ENCODE data around the gene MYH6. TPM values are rescaled to one million over a fixed set of nuclear protein-coding genes. Genes with fewer than 3 reads are reported as not detected.
A peak's percentile ranks its signal among the peaks of the same experiment; 100 is the strongest.
"Not testable (repeated sequence)": the region's sequence is repeated elsewhere in the genome, so short reads cannot be mapped to it uniquely, and the experiment has no call there.

The MYH6 gene
- under 1 TPM; 0.07 to 0.08 TPM for total RNA-seq

- ChIA-PET CTCF (no interaction called here), POLR2A (no interaction called here)
- Mint-ChIP-seq H3K4me3 (no peak within 1 kb of the TSS), H3K9me3 (no peaks in the 10 kb centered on the region), H3K27me3 (no peaks in the 10 kb centered on the region), H3K36me3 (ENCODE audit: low read depth) (no peaks in the 10 kb centered on the region), H3K4me1 (no peaks in the 10 kb centered on the region), H3K27ac (no peak within 1 kb of the TSS)
- DNase-seq, result no peak
Measured at GRCh38 chr14:23407516-23408306, at the start of gene MYH6. MYH6 (minus strand) TSS chr14:23408273; CDS start chr14:23407223, 1,050 bp downstream.

- H3K36me3 Mint-ChIP-seq (ENCODE audit: low read depth); DNase-seq; H3K9me3 Mint-ChIP-seq; H3K4me1 Mint-ChIP-seq; H3K4me3 Mint-ChIP-seq; H3K27ac Mint-ChIP-seq: not testable (repeated sequence)
- ChIA-PET POLR2A (interaction anchor here (0.6 kb wide), 1 partner anchor 102 kb away, joined by 3 read pairs; no protein-coding TSS in a partner anchor), CTCF (interaction anchor here (0.7 to 1.0 kb wide), 2 partner anchors 9 to 11 kb away, joined by 3 to 5 read pairs; no protein-coding TSS in a partner anchor)
- peaks cover 33% of the 10 kb centered on the region for H3K27me3 Mint-ChIP-seq
Measured at GRCh38 chr14:23456883-23457586, 49.0 kb upstream of the MYH6 start.

GRCh38 chr14:23454445-23454856, 46.4 kb upstream of the MYH6 start:
- Mint-ChIP-seq H3K4me3 (no peak overlapping the region), H3K9me3 (no peaks in the 10 kb centered on the region), H3K27ac (no peak overlapping the region), H3K4me1 (no peaks in the 10 kb centered on the region), H3K36me3 (ENCODE audit: low read depth) (no peaks in the 10 kb centered on the region), H3K27me3 (peaks cover 23% of the 10 kb centered on the region)
- ChIA-PET CTCF (interaction anchor here (1.2 kb wide), 1 partner anchor 13 kb away, joined by 3 read pairs; no protein-coding TSS in a partner anchor), POLR2A (no interaction called here)
- no peak for DNase-seq

- Mint-ChIP-seq H3K9me3 (no peaks in the 10 kb centered on the region), H3K27me3 (peaks cover 14% of the 10 kb centered on the region), H3K27ac (no peak overlapping the region), H3K36me3 (ENCODE audit: low read depth) (no peaks in the 10 kb centered on the region), H3K4me1 (peaks cover 9% of the 10 kb centered on the region), H3K4me3 (no peak overlapping the region)
- ChIA-PET POLR2A (no interaction called here), CTCF (no interaction called here)
- no peak for DNase-seq
Measured at GRCh38 chr14:23452237-23452636, 44.2 kb upstream of the MYH6 start.

GRCh38 chr14:23450379-23450778, 42.3 kb upstream of the MYH6 start:
- Mint-ChIP-seq H3K4me3 (no peak overlapping the region), H3K9me3 (no peaks in the 10 kb centered on the region), H3K27me3 (peaks cover 8% of the 10 kb centered on the region), H3K4me1 (peaks cover 14% of the 10 kb centered on the region), H3K36me3 (ENCODE audit: low read depth) (no peaks in the 10 kb centered on the region), H3K27ac (no peak overlapping the region)
- POLR2A ChIA-PET, result no interaction called here
- no peak for DNase-seq
- CTCF ChIA-PET, result no interaction called here

- Mint-ChIP-seq H3K4me3 (no peak overlapping the region), H3K36me3 (ENCODE audit: low read depth) (no peaks in the 10 kb centered on the region), H3K27ac (no peak overlapping the region), H3K4me1 (peaks cover 14% of the 10 kb centered on the region), H3K27me3 (peaks cover 5% of the 10 kb centered on the region), H3K9me3 (no peaks in the 10 kb centered on the region)
- ChIA-PET POLR2A (no interaction called here), CTCF (interaction anchor here (1.1 to 1.5 kb wide), 2 partner anchors 19 to 29 kb away, joined by 3 read pairs; no protein-coding TSS in a partner anchor)
- no peak for DNase-seq
Measured at GRCh38 chr14:23449314-23449713, 41.2 kb upstream of the MYH6 start.

GRCh38 chr14:23447361-23448350, 39.6 kb upstream of the MYH6 start:
- Mint-ChIP-seq H3K4me1 (peaks cover 14% of the 10 kb centered on the region), H3K27ac (peak overlapping the region; percentile 70), H3K4me3 (no peak overlapping the region), H3K27me3 (peaks cover 2% of the 10 kb centered on the region), H3K9me3 (no peaks in the 10 kb centered on the region), H3K36me3 (ENCODE audit: low read depth) (no peaks in the 10 kb centered on the region)
- ChIA-PET CTCF (interaction anchor here (1.0 to 1.2 kb wide), 2 partner anchors 9 to 11 kb away, joined by 3 to 5 read pairs; no protein-coding TSS in a partner anchor), POLR2A (no interaction called here)
- no peak for DNase-seq

GRCh38 chr14:23446291-23446851, 38.3 kb upstream of the MYH6 start:
- POLR2A ChIA-PET, result no interaction called here
- H3K4me1 Mint-ChIP-seq, result peaks cover 14% of the 10 kb centered on the region
- peaks cover under 1% of the 10 kb centered on the region for H3K27me3 Mint-ChIP-seq
- no peak overlapping the region for H3K27ac Mint-ChIP-seq
- CTCF ChIA-PET, result no interaction called here
- DNase-seq, result no peak
- H3K4me3 Mint-ChIP-seq, result no peak overlapping the region
- H3K36me3 Mint-ChIP-seq (ENCODE audit: low read depth), result no peaks in the 10 kb centered on the region
- H3K9me3 Mint-ChIP-seq, result no peaks in the 10 kb centered on the region

GRCh38 chr14:23445773-23446172, 37.7 kb upstream of the MYH6 start:
- ChIA-PET CTCF (no interaction called here), POLR2A (no interaction called here)
- Mint-ChIP-seq H3K9me3 (no peaks in the 10 kb centered on the region), H3K4me3 (no peak overlapping the region), H3K27me3 (no peaks in the 10 kb centered on the region), H3K36me3 (ENCODE audit: low read depth) (no peaks in the 10 kb centered on the region), H3K27ac (no peak overlapping the region), H3K4me1 (peaks cover 14% of the 10 kb centered on the region)
- no peak for DNase-seq

GRCh38 chr14:23444314-23444713, 36.2 kb upstream of the MYH6 start:
- H3K27ac Mint-ChIP-seq, result no peak overlapping the region
- POLR2A ChIA-PET, result no interaction called here
- no peaks in the 10 kb centered on the region for H3K36me3 Mint-ChIP-seq (ENCODE audit: low read depth)
- peaks cover 14% of the 10 kb centered on the region for H3K4me1 Mint-ChIP-seq
- H3K4me3 Mint-ChIP-seq, result no peak overlapping the region
- H3K27me3 Mint-ChIP-seq, result no peaks in the 10 kb centered on the region
- no peak for DNase-seq
- H3K9me3 Mint-ChIP-seq, result no peaks in the 10 kb centered on the region
- CTCF ChIA-PET, result no interaction called here

GRCh38 chr14:23443881-23444280, 35.8 kb upstream of the MYH6 start:
- no peak overlapping the region for H3K27ac Mint-ChIP-seq
- CTCF ChIA-PET, result no interaction called here
- peaks cover 14% of the 10 kb centered on the region for H3K4me1 Mint-ChIP-seq
- no peak overlapping the region for H3K4me3 Mint-ChIP-seq
- H3K27me3 Mint-ChIP-seq, result no peaks in the 10 kb centered on the region
- H3K9me3 Mint-ChIP-seq, result no peaks in the 10 kb centered on the region
- DNase-seq, result no peak
- POLR2A ChIA-PET, result no interaction called here
- no peaks in the 10 kb centered on the region for H3K36me3 Mint-ChIP-seq (ENCODE audit: low read depth)

GRCh38 chr14:23443411-23443812, 35.3 kb upstream of the MYH6 start:
- CTCF ChIA-PET, result no interaction called here
- H3K27ac Mint-ChIP-seq, result no peak overlapping the region
- H3K36me3 Mint-ChIP-seq (ENCODE audit: low read depth), result no peaks in the 10 kb centered on the region
- no peak for DNase-seq
- no peaks in the 10 kb centered on the region for H3K9me3 Mint-ChIP-seq
- H3K4me1 Mint-ChIP-seq, result peaks cover 16% of the 10 kb centered on the region
- no peaks in the 10 kb centered on the region for H3K27me3 Mint-ChIP-seq
- H3K4me3 Mint-ChIP-seq, result no peak overlapping the region
- POLR2A ChIA-PET, result no interaction called here
